GM19043 (cell line): ENCODE data around the gene LGALSL.

Source experiments
- ATAC-seq: cut with Tn5 transposase; IDR thresholded peaks from one replicate; pipeline ENCODE4 v1.9.1; 2021; ENCODE audit warnings: low read depth; ENCODE audit not compliant: unreplicated experiment

Gene LGALSL

DNA sequence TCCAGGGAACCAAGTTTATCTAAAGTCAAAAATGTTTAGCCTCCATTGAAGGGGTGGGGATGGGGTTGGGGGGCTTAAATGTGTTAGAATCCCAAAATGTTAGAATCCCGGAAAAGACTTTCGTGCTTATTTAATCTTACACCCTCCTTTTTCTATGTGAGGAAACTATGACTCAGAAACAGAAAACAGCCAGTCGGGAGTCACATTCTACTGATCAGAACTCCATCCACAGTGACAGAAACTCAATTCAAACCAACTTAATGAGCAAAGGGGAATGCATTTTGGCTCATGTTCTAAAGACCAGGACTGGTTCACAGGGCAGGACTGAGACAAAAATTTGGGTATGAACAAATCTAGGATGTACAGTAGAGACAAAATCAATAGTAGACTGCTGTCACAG is 38.3 kb downstream of the LGALSL start:
- no peak for ATAC-seq

DNA sequence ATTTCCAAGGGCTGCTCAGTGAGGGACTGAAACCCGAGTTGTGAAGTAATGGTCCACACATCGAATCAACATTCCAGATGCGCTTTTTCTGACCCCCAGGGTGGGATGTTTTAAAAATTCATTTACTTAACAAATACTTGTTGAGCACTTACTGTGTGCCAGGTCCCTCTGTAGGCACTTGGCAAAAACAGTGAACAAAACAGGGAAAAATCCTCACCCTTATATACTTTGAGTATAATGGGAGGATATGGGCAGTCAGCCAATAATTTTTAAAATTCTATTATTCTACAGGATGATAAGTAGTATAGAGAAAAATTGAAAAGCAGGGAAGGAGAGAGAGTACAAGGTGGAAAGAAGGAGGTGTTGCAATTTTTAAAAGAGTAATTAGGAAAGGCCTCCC is 38.9 kb downstream of the LGALSL start:
- no peak for ATAC-seq

DNA sequence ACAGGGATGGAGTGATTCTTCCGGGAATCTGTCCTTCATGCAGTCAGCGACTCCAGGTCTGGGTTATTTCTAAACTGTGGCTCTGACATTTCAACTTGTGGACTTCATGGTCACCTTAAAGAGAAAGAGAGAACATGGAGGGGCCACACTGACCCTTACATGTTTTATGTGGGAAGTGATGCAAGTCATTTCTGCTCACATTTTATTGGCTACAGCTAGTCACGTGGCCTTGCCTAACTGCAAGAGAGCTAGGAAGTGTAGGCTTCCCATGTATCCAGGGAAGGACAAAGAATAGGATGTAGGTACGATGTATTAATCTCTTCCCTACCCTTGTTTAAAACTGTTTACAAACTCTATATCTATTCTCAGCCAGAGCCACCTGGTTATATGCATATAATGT is 39.8 kb downstream of the LGALSL start:
- no peak for ATAC-seq

GRCh38 chr2:64498438-64498837 is 44.5 kb downstream of the LGALSL start:
- no peak for ATAC-seq

GRCh38 chr2:64500549-64500948 is 46.6 kb downstream of the LGALSL start:
- ATAC-seq, result no peak

DNA sequence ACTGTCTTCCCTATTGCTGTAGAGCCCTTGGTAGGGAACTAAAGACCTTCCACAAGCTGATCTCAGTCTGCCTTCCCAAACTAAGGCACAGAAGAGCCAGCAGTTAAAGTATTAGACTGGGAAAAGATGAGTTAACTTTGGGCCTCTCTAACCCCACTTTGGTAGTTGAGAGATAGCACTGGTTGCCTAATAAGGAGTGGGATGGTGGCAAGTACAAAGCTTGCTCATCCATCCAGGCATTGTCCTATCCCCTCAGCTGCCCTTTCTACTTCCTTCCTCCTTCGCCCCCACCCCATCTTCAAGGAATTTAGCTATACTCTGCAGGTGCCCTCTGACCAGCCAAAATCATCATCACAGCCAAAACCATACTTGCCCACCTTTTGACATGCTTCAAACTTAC is 48.0 kb downstream of the LGALSL start:
- ATAC-seq, result no peak

DNA sequence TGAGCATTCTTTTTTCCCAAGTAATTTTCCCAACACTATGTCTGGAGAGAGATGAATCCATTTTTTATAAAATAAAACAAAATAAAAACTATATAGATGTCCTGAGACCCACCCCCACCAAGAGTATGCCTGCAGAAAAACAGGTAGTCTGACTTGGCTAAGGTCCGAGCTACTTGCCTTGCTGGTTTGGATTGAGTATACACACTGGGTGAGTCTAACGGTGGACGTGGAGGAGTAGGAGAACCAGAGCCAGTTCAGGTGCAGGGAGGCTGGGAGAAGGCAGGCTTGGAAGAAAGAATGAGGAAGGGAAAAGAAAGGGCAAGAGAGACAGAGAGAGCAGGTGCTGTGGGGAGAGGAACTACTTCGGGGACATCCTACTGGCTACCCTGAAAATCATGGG is 48.9 kb downstream of the LGALSL start:
- ATAC-seq, result no peak

DNA sequence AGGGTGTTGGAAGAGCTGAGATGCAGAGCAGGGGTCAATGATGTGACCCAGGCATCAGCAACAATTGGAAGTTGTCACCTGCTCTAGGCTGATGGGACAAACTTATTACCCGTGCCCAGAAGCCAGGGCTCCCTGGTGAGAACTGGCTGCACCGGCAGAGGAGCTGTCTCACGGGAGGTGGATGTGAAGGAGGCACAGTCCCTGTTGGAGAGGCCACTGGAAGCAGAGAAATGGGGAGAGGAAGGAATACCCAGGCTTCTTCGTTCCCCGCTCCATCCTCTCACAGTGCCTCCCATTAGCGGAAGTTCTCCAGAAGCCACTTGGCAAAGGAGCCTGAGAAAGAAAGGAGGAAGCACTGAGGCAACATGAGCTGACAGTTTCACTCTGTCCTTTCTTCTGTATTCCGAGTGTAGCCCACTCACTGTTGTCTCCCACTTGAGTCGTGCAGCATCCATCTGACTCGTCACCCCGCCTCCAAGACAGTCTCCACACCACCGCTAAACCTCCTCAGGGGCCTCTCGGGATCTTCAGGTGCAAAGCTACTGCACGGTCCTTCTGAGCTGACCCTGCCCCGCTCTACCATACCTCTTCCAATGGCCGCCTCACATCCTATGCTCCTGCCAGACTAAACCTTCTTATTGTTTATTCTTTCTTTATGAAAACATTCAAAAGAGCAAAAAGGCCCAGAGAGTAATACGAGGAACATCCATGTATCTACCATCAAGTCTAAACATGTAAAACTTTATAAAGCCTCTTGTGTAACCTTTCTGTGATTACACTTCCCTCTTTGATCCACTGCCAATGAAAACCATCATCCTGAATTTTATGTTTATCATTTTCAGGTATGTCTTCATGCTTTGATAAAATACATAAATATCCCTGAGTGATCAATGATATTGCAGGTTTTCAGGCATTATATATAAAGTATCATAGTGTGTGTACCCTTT is 51.1 kb downstream of the LGALSL start:
- no peak for ATAC-seq

DNA sequence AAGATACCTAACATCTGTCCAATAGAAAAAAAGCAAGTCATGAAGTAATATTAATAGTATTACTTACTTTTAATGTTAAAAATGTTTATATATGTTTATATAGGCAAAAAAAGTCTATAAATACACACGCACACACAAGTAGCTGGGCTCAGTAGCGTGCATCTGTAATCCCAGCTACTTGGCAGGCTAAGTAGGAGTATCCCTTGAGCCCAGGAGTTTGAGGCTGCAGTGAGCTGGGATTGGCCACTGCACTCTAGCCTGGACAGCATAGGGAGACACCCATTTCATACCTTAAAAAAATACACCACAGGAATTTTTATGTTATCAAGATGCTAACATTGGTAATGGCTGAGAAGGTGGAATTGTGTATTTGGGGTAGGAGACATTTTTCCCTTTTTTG is 52.7 kb downstream of the LGALSL start:
- no peak for ATAC-seq
